GM19397 (cell line): Measurements from ENCODE around the gene OSBPL7.
"Not testable (repeated sequence)": the region's sequence is repeated elsewhere in the genome, so short reads cannot be mapped to it uniquely, and the experiment has no call there.

Experiments
- ATAC-seq: cut with Tn5 transposase; IDR thresholded peaks from one replicate; pipeline ENCODE4 v1.9.1; 2021; ENCODE audit warnings: mild to moderate bottlenecking, moderate library complexity; ENCODE audit not compliant: unreplicated experiment

Gene OSBPL7

DNA sequence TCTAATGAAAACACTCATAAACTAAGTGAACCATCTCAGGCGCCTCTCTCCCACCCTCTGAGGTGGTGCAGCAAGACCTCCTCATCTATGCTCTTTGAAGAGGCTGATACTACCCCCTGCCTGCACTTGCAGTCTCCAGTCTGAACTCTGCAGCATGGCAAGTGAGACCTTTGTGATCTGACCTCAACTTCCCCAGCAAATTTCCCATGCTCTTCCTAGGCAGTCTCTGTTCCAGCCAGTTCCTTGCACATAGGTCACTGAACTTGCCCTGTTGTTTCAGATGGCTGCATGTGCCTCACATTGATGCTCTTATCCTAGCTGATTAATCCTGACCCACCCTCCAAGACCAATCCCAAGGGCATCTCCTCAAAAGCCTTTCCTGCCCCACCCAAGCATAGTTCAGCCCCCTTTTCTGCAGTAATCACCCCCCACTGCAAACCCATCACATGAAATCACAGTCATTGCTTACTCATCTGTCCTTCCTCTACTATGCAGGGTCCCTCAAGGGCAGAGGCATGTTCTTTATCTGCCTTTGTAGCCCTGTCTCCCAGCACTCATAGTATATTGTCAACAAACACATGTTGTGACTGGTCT lies 46.5 kb downstream of the OSBPL7 start:
- no peak for ATAC-seq

DNA sequence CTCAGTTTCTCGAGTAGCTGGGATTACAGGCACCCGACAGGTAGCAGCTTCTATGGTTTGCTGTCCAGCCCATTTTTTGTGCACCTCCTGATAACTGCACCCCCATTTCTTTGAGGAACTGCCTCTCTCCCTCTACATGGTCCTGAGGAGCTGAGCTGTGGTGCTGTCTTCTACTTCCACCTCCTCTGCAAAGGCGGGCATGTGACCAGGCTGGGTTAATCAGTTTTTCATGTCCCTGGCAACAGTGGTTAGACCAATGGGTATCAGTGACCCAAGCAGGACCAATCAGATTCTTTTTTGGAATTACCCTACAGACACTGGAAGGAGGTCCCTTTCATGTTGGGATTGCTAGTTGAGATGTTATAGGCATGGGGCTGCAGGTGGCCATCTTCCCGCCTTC lies 47.3 kb downstream of the OSBPL7 start:
- no peak for ATAC-seq

GRCh38 chr17:47773649-47774048 lies 47.9 kb downstream of the OSBPL7 start:
- ATAC-seq = not testable (repeated sequence)

DNA sequence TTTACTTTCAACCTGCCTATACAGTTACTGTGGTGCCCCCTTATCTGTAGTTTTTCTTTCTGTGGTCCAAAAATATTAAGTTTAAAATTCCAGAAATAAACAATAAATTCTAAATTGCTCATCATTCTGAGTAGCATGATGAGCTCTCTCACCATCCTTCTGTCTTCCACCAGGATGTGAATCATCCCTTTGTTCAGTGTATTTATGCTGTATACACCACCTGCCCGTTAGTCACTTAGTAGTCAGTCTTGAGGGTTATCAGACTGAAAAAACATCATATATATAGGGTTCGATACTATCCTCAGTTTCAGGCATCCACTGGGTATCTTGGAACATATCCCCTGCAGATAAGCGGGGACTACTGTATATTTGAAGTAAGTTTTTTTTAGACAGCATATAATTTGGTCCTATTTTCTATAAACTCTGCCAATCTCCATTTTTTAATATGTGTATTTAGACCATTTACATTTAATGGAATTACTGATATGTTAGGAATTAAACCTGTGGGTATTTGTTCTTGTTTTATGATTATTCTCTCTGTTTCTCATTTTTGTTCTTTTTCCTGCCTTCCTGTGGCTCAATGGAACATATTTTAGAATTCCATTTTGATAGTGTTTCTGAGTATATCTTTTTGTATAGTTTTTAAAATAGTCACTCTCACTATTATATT lies 57.5 kb downstream of the OSBPL7 start:
- no peak for ATAC-seq

- ATAC-seq = no peak
These were observed 58.9 kb downstream of the OSBPL7 start for GRCh38 chr17:47762728-47763127.

- ATAC-seq = no peak
These were observed 61.0 kb downstream of the OSBPL7 start for GRCh38 chr17:47760409-47761140.

GRCh38 chr17:47757386-47757785 lies 64.2 kb downstream of the OSBPL7 start:
- no peak for ATAC-seq
